Measurements from ENCODE around the gene ACADVL. TPM values are rescaled to one million over a fixed set of nuclear protein-coding genes. Genes with fewer than 3 reads are reported as not detected.
A peak's percentile ranks its signal among the peaks of the same experiment; 100 is the strongest.

The ACADVL gene
- total RNA-seq, 1 donor from 2014 or later: 86.7 TPM

GRCh38 chr17:7213895-7214299 lies 5.8 kb upstream of the ACADVL start:
- peak overlapping the region; percentile 83 for H3K4me3 Mint-ChIP-seq
- H3K9me3 ChIP-seq (ENCODE audit: low read depth): no peaks in the 10 kb centered on the region
- no peaks in the 10 kb centered on the region for H3K27me3 ChIP-seq
- TF ChIP-seq CTCF (IDR thresholded peaks at IDR 0.05) (peak; percentile 94), EZH2phosphoT487 (IDR thresholded peaks at IDR 0.05) (no peak), EZH2 (IDR thresholded peaks at IDR 0.05) (no peak)
- peaks cover 73% of the 10 kb centered on the region for H3K4me1 Mint-ChIP-seq
- H3K9ac ChIP-seq: no peak overlapping the region
- H3K4me1 ChIP-seq: peaks cover 54% of the 10 kb centered on the region
- H3K4me3 ChIP-seq: peak overlapping the region; percentile 59
- DNase-seq (ENCODE audit: low spot score): peak; percentile 100
- peaks cover 7% of the 10 kb centered on the region for H3K36me3 Mint-ChIP-seq
- no peak overlapping the region for H3K27ac ChIP-seq
- peak overlapping the region; percentile 97 for H3K27ac Mint-ChIP-seq
- H3K36me3 ChIP-seq: no peaks in the 10 kb centered on the region
- H3K9me3 Mint-ChIP-seq: no peaks in the 10 kb centered on the region
- peak overlapping the region; percentile 78 for H3K4me2 ChIP-seq
- H3F3A ChIP-seq (ENCODE audit: low read depth): peaks cover 77% of the 10 kb centered on the region
- H2AFZ ChIP-seq (replicated peaks): no peak overlapping the region
- H3K27me3 Mint-ChIP-seq (ENCODE audit: insufficient read depth, low read depth): peaks cover 17% of the 10 kb centered on the region
- H4K20me1 ChIP-seq (ENCODE audit: low read depth): peaks cover 12% of the 10 kb centered on the region
- peaks cover 69% of the 10 kb centered on the region for H3K79me2 ChIP-seq (ENCODE audit: low read depth)

GRCh38 chr17:7214300-7215135 lies 5.2 kb upstream of the ACADVL start:
- Histone ChIP-seq H3K27me3 (no peaks in the 10 kb centered on the region), H3K36me3 (no peaks in the 10 kb centered on the region), H3K4me3 (peak overlapping the region; percentile 59), H3K9me3 (ENCODE audit: low read depth) (no peaks in the 10 kb centered on the region), H3K4me2 (peak overlapping the region; percentile 85), H3K27ac (peak overlapping the region; percentile 80), H4K20me1 (ENCODE audit: low read depth) (peaks cover 7% of the 10 kb centered on the region), H3F3A (ENCODE audit: low read depth) (peaks cover 77% of the 10 kb centered on the region), H3K79me2 (ENCODE audit: low read depth) (peaks cover 62% of the 10 kb centered on the region), H2AFZ (replicated peaks) (no peak overlapping the region), H3K4me1 (peaks cover 55% of the 10 kb centered on the region), H3K9ac (no peak overlapping the region)
- H3K4me3 Mint-ChIP-seq: peak overlapping the region; percentile 83
- H3K9me3 Mint-ChIP-seq: no peaks in the 10 kb centered on the region
- peak; percentile 70 for TF ChIP-seq CTCF (IDR thresholded peaks at IDR 0.05)
- TF ChIP-seq EZH2phosphoT487 (IDR thresholded peaks at IDR 0.05): no peak
- no peak for TF ChIP-seq EZH2 (IDR thresholded peaks at IDR 0.05)
- H3K36me3 Mint-ChIP-seq: peaks cover 7% of the 10 kb centered on the region
- peaks cover 18% of the 10 kb centered on the region for H3K27me3 Mint-ChIP-seq (ENCODE audit: insufficient read depth, low read depth)
- H3K4me1 Mint-ChIP-seq: peaks cover 73% of the 10 kb centered on the region
- peak; percentile 100 for DNase-seq (ENCODE audit: low spot score)
- peak overlapping the region; percentile 97 for H3K27ac Mint-ChIP-seq

GRCh38 chr17:7215136-7215638 lies 4.6 kb upstream of the ACADVL start:
- peak overlapping the region; percentile 85 for H3K4me2 ChIP-seq
- peaks cover 68% of the 10 kb centered on the region for H3K4me1 Mint-ChIP-seq
- H3K9me3 ChIP-seq (ENCODE audit: low read depth): no peaks in the 10 kb centered on the region
- peaks cover 56% of the 10 kb centered on the region for H3K79me2 ChIP-seq (ENCODE audit: low read depth)
- H2AFZ ChIP-seq (replicated peaks): no peak overlapping the region
- TF ChIP-seq EZH2phosphoT487 (IDR thresholded peaks at IDR 0.05) (no peak), CTCF (IDR thresholded peaks at IDR 0.05) (no peak), EZH2 (IDR thresholded peaks at IDR 0.05) (no peak)
- no peak overlapping the region for H3K9ac ChIP-seq
- H3K4me3 Mint-ChIP-seq: peak overlapping the region; percentile 83
- no peaks in the 10 kb centered on the region for H3K27me3 ChIP-seq
- no peaks in the 10 kb centered on the region for H3K9me3 Mint-ChIP-seq
- peak overlapping the region; percentile 59 for H3K4me3 ChIP-seq
- peaks cover 4% of the 10 kb centered on the region for H3K36me3 Mint-ChIP-seq
- peak overlapping the region; percentile 54 for H3K27ac ChIP-seq
- DNase-seq (ENCODE audit: low spot score): no peak
- H3K27me3 Mint-ChIP-seq (ENCODE audit: insufficient read depth, low read depth): peaks cover 21% of the 10 kb centered on the region
- peak overlapping the region; percentile 97 for H3K27ac Mint-ChIP-seq
- H3F3A ChIP-seq (ENCODE audit: low read depth): peaks cover 74% of the 10 kb centered on the region
- no peaks in the 10 kb centered on the region for H3K36me3 ChIP-seq
- H4K20me1 ChIP-seq (ENCODE audit: low read depth): peaks cover 8% of the 10 kb centered on the region
- H3K4me1 ChIP-seq: peaks cover 55% of the 10 kb centered on the region
